Glomerular endothelial cell (primary cell): Measurements from ENCODE around the gene MYOD1. TPM values are rescaled to one million over a fixed set of nuclear protein-coding genes. Genes with fewer than 3 reads are reported as not detected.

Experiments
- DNase-seq: peaks from one replicate; pipeline ENCODE4 v3.0.0-alpha.2; 2011; ENCODE audit warnings: low read depth, low spot score; ENCODE audit errors: extremely low read depth
- total RNA-seq: library from RNA; depleted of rRNA; stranded (reverse); fragments of >200 nt; gene quantifications from 2 replicates; pipeline ENCODE4 v1.2.3, GENCODE V29; 2015

Gene MYOD1
- total RNA-seq, 1 donor from 2014 or later, result not detected

- DNase-seq, result no peak
These were observed 18.4 kb upstream of the MYOD1 start for GRCh38 chr11:17700991-17701390.

- no peak for DNase-seq
These were observed 16.5 kb upstream of the MYOD1 start for GRCh38 chr11:17702876-17703275.

GRCh38 chr11:17703951-17704350 is 15.4 kb upstream of the MYOD1 start:
- DNase-seq, result no peak

- no peak for DNase-seq
These were observed 11.5 kb upstream of the MYOD1 start for GRCh38 chr11:17707830-17708229.

GRCh38 chr11:17711836-17712235 is 7.5 kb upstream of the MYOD1 start:
- DNase-seq, result no peak

- no peak for DNase-seq
These were observed 5.5 kb upstream of the MYOD1 start for GRCh38 chr11:17713851-17714250.

- no peak for DNase-seq
These were observed 5.0 kb upstream of the MYOD1 start for GRCh38 chr11:17714356-17714854.

GRCh38 chr11:17714870-17715269 is 4.5 kb upstream of the MYOD1 start:
- DNase-seq, result no peak

- DNase-seq, result no peak
These were observed 2.6 kb upstream of the MYOD1 start for GRCh38 chr11:17716807-17717206.

- DNase-seq, result no peak
These were observed 1.4 kb upstream of the MYOD1 start for GRCh38 chr11:17718015-17718414.

- DNase-seq, result no peak
These were observed 835 bp upstream of the MYOD1 start for GRCh38 chr11:17718510-17718962.

- no peak for DNase-seq
These were observed 796 bp downstream of the MYOD1 start for GRCh38 chr11:17719938-17720795.

- no peak for DNase-seq
These were observed 1.4 kb downstream of the MYOD1 start for GRCh38 chr11:17720796-17721171.

- no peak for DNase-seq
These were observed 2.0 kb downstream of the MYOD1 start for GRCh38 chr11:17721242-17721999.

- no peak for DNase-seq
These were observed 2.8 kb downstream of the MYOD1 start for GRCh38 chr11:17722000-17722643.

- DNase-seq, result no peak
These were observed 4.9 kb downstream of the MYOD1 start for GRCh38 chr11:17724020-17724908.

- no peak for DNase-seq
These were observed 5.8 kb downstream of the MYOD1 start for GRCh38 chr11:17725174-17725573.

- no peak for DNase-seq
These were observed 10.8 kb downstream of the MYOD1 start for GRCh38 chr11:17730137-17730536.

GRCh38 chr11:17730608-17731462 is 11.5 kb downstream of the MYOD1 start:
- DNase-seq, result peak; percentile 45
